Skeletal muscle satellite cell (primary cell): ENCODE data around the gene RBX1.

ENCODE experiments used
- H3K27me3 ChIP-seq: 2 replicates; pipeline ENCODE4 v1.7.0; 2013; ENCODE audit warnings: low read length; ENCODE audit not compliant: control insufficient read depth, insufficient read depth
- H3K36me3 ChIP-seq: 2 replicates; pipeline ENCODE4 v1.7.0; 2013; ENCODE audit warnings: mild to moderate bottlenecking, control low read depth, low read length; ENCODE audit not compliant: insufficient read depth
- H3K4me1 ChIP-seq: 2 replicates; pipeline ENCODE4 v1.7.0; 2013; ENCODE audit warnings: low read length; ENCODE audit not compliant: control insufficient read depth, insufficient read depth
- H3K4me2 ChIP-seq: 2 replicates; pipeline ENCODE4 v1.7.0; 2013; ENCODE audit warnings: mild to moderate bottlenecking, low read length
- H3K4me3 ChIP-seq: 2 replicates; pipeline ENCODE4 v1.7.0; 2013; ENCODE audit warnings: low read length
- H3K9ac ChIP-seq: 2 replicates; pipeline ENCODE4 v1.7.0; 2013; ENCODE audit warnings: mild to moderate bottlenecking, low read depth, low read length, moderate library complexity
- H3K9me3 ChIP-seq: replicated peaks from 2 replicates; pipeline ENCODE4 v1.7.0; 2013; ENCODE audit warnings: mild to moderate bottlenecking, control low read depth, low read length

The RBX1 gene

GRCh38 chr22:40951795-40952605 lies 822 bp downstream of the RBX1 start:
- Histone ChIP-seq H3K4me1 (peaks cover 14% of the 10 kb centered on the region), H3K27me3 (no peaks in the 10 kb centered on the region), H3K9me3 (no peaks in the 10 kb centered on the region), H3K4me3 (peak overlapping the region; percentile 94), H3K36me3 (peaks cover 27% of the 10 kb centered on the region), H3K9ac (peak overlapping the region; percentile 99), H3K4me2 (peak overlapping the region; percentile 85)

GRCh38 chr22:40953471-40953870 lies 2.3 kb downstream of the RBX1 start:
- H3K9me3 ChIP-seq = no peaks in the 10 kb centered on the region
- H3K36me3 ChIP-seq = peaks cover 32% of the 10 kb centered on the region
- peak overlapping the region; percentile 99 for H3K9ac ChIP-seq
- peaks cover 14% of the 10 kb centered on the region for H3K4me1 ChIP-seq
- H3K4me2 ChIP-seq = peak overlapping the region; percentile 85
- H3K4me3 ChIP-seq = peak overlapping the region; percentile 49
- H3K27me3 ChIP-seq = no peaks in the 10 kb centered on the region

DNA sequence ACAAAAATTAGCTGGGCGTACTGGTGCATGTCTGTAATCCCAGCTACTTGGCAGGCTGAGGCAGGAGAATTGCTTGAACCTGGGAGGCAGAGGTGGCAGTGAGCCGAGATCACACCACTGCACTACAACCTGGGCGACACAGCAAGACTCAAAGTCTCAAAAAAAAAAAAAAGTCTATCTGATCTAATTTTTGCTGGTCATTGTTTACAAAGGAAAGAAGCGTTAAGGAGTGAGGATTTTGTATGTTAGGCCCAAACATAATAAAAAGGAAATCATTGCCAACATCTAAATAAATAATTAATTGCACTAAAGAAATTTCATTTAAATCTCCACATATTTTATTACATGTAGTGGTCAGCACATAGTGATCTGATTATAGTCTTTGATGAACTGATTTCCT lies 2.9 kb downstream of the RBX1 start:
- Histone ChIP-seq H3K4me2 (no peak overlapping the region), H3K36me3 (peaks cover 36% of the 10 kb centered on the region), H3K4me1 (peaks cover 14% of the 10 kb centered on the region), H3K9ac (no peak overlapping the region), H3K4me3 (no peak overlapping the region), H3K9me3 (no peaks in the 10 kb centered on the region), H3K27me3 (no peaks in the 10 kb centered on the region)

DNA sequence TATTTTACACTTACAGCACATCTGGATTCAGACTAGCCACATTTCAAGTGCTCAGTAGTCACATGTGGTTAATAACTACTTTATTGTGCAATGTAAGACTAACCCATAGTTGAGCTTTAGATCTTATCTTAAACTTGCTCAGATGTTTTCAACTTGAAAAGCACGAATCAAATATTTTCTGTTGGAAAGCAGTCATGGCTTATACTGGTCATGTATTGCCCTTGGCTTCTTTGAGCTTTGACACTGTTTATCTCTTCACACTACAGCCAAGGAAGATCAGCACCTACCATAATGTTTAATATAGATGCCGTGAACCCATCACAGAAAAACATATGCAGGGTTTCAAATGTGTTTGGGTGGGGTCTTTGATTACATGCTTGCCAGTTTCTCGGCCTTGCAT lies 4.4 kb downstream of the RBX1 start:
- H3K9me3 ChIP-seq = no peaks in the 10 kb centered on the region
- H3K36me3 ChIP-seq = peaks cover 44% of the 10 kb centered on the region
- no peak overlapping the region for H3K9ac ChIP-seq
- no peak overlapping the region for H3K4me2 ChIP-seq
- H3K4me1 ChIP-seq = peaks cover 14% of the 10 kb centered on the region
- no peak overlapping the region for H3K4me3 ChIP-seq
- no peaks in the 10 kb centered on the region for H3K27me3 ChIP-seq

GRCh38 chr22:40957601-40958000 lies 6.4 kb downstream of the RBX1 start:
- Histone ChIP-seq H3K4me1 (peaks cover 12% of the 10 kb centered on the region), H3K36me3 (peaks cover 52% of the 10 kb centered on the region), H3K9ac (no peak overlapping the region), H3K4me2 (no peak overlapping the region), H3K9me3 (no peaks in the 10 kb centered on the region), H3K27me3 (no peaks in the 10 kb centered on the region), H3K4me3 (no peak overlapping the region)

DNA sequence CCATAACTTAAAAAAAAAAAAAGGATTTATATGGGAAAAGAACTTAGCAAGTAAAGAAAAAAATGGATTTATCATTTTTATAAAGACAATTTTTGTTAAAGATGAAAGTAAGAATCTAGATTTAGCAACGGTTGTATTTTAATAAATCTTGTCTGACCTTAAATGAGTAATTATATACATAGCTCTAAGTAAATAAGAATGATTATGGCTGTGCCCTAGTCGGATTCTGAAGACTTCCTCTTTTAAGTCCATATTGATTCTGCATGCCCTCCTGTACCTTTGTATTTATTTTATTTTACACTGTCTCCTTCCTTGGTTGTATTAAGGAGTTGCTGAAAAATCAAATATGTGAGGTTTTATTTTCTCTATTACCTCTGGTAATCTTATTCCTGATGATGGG lies 7.1 kb downstream of the RBX1 start:
- H3K9me3 ChIP-seq = no peaks in the 10 kb centered on the region

GRCh38 chr22:40960145-40960544 lies 9.0 kb downstream of the RBX1 start:
- no peaks in the 10 kb centered on the region for H3K27me3 ChIP-seq
- peaks cover 49% of the 10 kb centered on the region for H3K36me3 ChIP-seq
- no peaks in the 10 kb centered on the region for H3K4me1 ChIP-seq
- H3K4me3 ChIP-seq = no peak overlapping the region
- H3K9me3 ChIP-seq = no peaks in the 10 kb centered on the region
- no peak overlapping the region for H3K9ac ChIP-seq
- no peak overlapping the region for H3K4me2 ChIP-seq

More for the DNA sequence above, 7.1 kb downstream of the RBX1 start:
- H3K27me3 ChIP-seq = no peaks in the 10 kb centered on the region
- no peak overlapping the region for H3K4me3 ChIP-seq
- peaks cover 5% of the 10 kb centered on the region for H3K4me1 ChIP-seq
- no peak overlapping the region for H3K9ac ChIP-seq
- H3K36me3 ChIP-seq = peaks cover 50% of the 10 kb centered on the region
- H3K4me2 ChIP-seq = no peak overlapping the region

DNA sequence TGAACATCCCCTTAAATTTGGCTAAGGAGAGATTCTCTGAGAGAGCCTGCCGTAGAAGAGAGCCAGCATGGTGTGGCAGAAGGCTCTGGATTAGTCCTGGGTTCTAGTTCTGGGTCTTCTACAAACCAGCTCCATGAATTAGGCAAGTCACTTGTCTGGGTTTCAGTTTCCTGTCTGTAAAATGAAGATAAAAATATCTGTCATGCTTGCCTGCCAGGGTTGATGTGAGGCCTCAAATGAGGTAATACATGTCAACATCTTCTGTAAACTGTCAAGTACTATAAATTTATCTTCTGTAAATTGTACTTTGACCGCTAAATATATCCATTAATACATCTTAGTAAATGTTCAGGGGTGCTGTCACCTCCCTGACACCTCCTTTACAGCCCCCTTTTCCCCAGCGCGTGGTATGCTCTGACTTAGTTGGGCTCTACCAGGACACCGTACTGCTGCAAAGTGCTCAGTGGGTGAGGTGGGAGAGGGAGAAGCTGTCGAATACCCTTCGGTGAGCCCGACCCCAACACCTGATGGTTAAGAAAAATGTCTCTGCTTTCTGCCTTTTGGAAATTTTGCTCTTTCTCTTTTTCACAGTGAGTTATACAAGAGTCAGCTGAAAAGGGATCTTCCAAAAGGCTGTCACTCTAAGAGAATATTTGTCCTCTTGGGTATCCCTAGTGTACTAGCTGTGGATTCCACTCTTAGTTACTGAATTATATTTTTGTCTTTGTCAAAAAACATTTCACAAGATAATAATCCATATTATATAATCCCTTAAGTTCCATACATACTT lies 15.0 kb downstream of the RBX1 start:
- no peaks in the 10 kb centered on the region for H3K27me3 ChIP-seq
- H3K4me3 ChIP-seq = no peak overlapping the region
- H3K36me3 ChIP-seq = peaks cover 75% of the 10 kb centered on the region
- no peaks in the 10 kb centered on the region for H3K4me1 ChIP-seq
- H3K9ac ChIP-seq = no peak overlapping the region
- H3K4me2 ChIP-seq = no peak overlapping the region
- no peaks in the 10 kb centered on the region for H3K9me3 ChIP-seq

- Histone ChIP-seq H3K9ac (no peak overlapping the region), H3K36me3 (peaks cover 74% of the 10 kb centered on the region), H3K4me1 (no peaks in the 10 kb centered on the region), H3K4me2 (no peak overlapping the region), H3K27me3 (no peaks in the 10 kb centered on the region), H3K9me3 (no peaks in the 10 kb centered on the region), H3K4me3 (no peak overlapping the region)
Measured at GRCh38 chr22:40966726-40967085, 15.5 kb downstream of the RBX1 start.

GRCh38 chr22:40967111-40967760 lies 16.1 kb downstream of the RBX1 start:
- Histone ChIP-seq H3K4me3 (no peak overlapping the region), H3K9ac (no peak overlapping the region), H3K4me1 (no peaks in the 10 kb centered on the region), H3K4me2 (no peak overlapping the region), H3K36me3 (peaks cover 74% of the 10 kb centered on the region), H3K27me3 (no peaks in the 10 kb centered on the region), H3K9me3 (no peaks in the 10 kb centered on the region)

DNA sequence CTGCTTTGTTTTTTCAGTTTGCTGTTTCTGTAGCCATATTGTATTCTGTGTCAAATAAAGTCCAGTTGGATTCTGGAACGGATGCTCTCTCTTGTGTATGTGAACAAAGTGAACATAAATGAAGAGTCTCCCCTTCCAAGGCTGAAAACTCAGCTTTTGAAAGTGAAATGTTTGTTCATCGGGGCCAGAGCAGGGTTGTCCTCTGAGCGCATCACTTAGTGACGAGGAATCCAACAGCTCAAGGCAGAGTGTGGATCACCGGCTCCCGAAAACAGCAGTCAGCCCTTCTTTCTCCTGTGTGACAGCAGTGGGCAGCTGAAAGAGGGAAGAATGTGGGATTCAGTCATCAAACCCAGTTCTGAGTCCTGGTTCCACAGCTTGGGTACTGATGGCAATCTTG lies 21.4 kb downstream of the RBX1 start:
- no peak overlapping the region for H3K4me3 ChIP-seq
- H3K27me3 ChIP-seq = no peaks in the 10 kb centered on the region
- H3K36me3 ChIP-seq = peaks cover 48% of the 10 kb centered on the region
- no peak overlapping the region for H3K4me2 ChIP-seq
- no peaks in the 10 kb centered on the region for H3K9me3 ChIP-seq
- no peak overlapping the region for H3K9ac ChIP-seq
- H3K4me1 ChIP-seq = no peaks in the 10 kb centered on the region
